GM23248 (cell line): Measurements from ENCODE around the gene FTL. TPM values are rescaled to one million over a fixed set of nuclear protein-coding genes. Genes with fewer than 3 reads are reported as not detected.
"Not testable (repeated sequence)": the region's sequence is repeated elsewhere in the genome, so short reads cannot be mapped to it uniquely, and the experiment has no call there.

Experiments used
- DNase-seq: peaks from one replicate; pipeline ENCODE4 v3.0.0-alpha.2; 2015
- H2AFZ ChIP-seq: fragments of 200-600 bp; sonication (generic); 2 replicates; pipeline ENCODE4 v1.6.1; 2016; ENCODE audit warnings: antibody characterized with exemption
- H3F3A ChIP-seq: fragments of 200-600 bp; sonication (generic); 2 replicates; pipeline ENCODE4 v1.6.1; 2016; ENCODE audit warnings: mild to moderate bottlenecking, antibody characterized with exemption, mixed run types; ENCODE audit not compliant: insufficient read depth
- H3K27ac ChIP-seq: fragments of 200-600 bp; sonication (generic); 2 replicates; pipeline ENCODE4 v1.5.1; 2016; ENCODE audit warnings: mild to moderate bottlenecking
- H3K27me3 ChIP-seq: fragments of 200-600 bp; sonication (generic); replicated peaks from 2 replicates; pipeline ENCODE4 v1.6.1; 2016; ENCODE audit warnings: mild to moderate bottlenecking; ENCODE audit not compliant: insufficient read depth
- H3K36me3 ChIP-seq: fragments of 200-600 bp; sonication (generic); 2 replicates; pipeline ENCODE4 v1.6.1; 2016; ENCODE audit warnings: low read depth, mild to moderate bottlenecking
- H3K4me1 ChIP-seq: fragments of 200-600 bp; sonication (generic); 2 replicates; pipeline ENCODE4 v1.6.1; 2016; ENCODE audit warnings: mild to moderate bottlenecking; ENCODE audit not compliant: insufficient read depth
- H3K4me2 ChIP-seq: fragments of 200-600 bp; sonication (generic); one replicate; pipeline ENCODE4 v1.6.1; 2016; ENCODE audit warnings: mild to moderate bottlenecking; ENCODE audit not compliant: unreplicated experiment
- H3K4me3 ChIP-seq: fragments of 200-600 bp; sonication (generic); 2 replicates; pipeline ENCODE4 v1.5.1; 2016; ENCODE audit warnings: mild to moderate bottlenecking
- H3K79me2 ChIP-seq: fragments of 200-600 bp; sonication (generic); 2 replicates; pipeline ENCODE4 v1.6.1; 2016; ENCODE audit warnings: mild to moderate bottlenecking; ENCODE audit not compliant: insufficient read depth
- H3K9ac ChIP-seq: fragments of 200-600 bp; sonication (generic); 2 replicates; pipeline ENCODE4 v1.6.1; 2016; ENCODE audit warnings: mild to moderate bottlenecking
- H3K9me2 ChIP-seq: fragments of 200-600 bp; sonication (generic); 2 replicates; pipeline ENCODE4 v1.6.1; 2016; ENCODE audit warnings: mixed run types, mild to moderate bottlenecking, moderate library complexity; ENCODE audit not compliant: insufficient read depth
- H3K9me3 ChIP-seq: fragments of 200-600 bp; sonication (generic); one replicate; pipeline ENCODE4 v1.6.1; 2017; ENCODE audit warnings: low read depth
- H4K20me1 ChIP-seq: fragments of 200-600 bp; sonication (generic); 2 replicates; pipeline ENCODE4 v1.6.0; 2016; ENCODE audit not compliant: insufficient read depth
- EZH2 ChIP-seq: fragments of 200-600 bp; sonication (generic); IDR thresholded peaks from 2 replicates; pipeline ENCODE4 v1.6.1; 2018; ENCODE audit warnings: antibody characterized with exemption, mild to moderate bottlenecking; ENCODE audit not compliant: insufficient read depth, poor library complexity, severe bottlenecking
- EZH2phosphoT487 ChIP-seq: fragments of 200-600 bp; sonication (generic); IDR thresholded peaks from 2 replicates; pipeline ENCODE4 v1.6.1; 2018; ENCODE audit warnings: antibody characterized with exemption, moderate library complexity, mild to moderate bottlenecking, low read depth; ENCODE audit not compliant: insufficient read depth
- WGBS, 2 experiments: methylation state at CpG; one replicate each; pipeline ENCODE4 v1.1.6; 2015 to 2017; ENCODE audit warnings: low lambda C conversion rate in 2 of 2, low coverage in 1 of 2; ENCODE audit errors: missing lambda C conversion rate in 2 of 2; 5-methylcytosine and 5-hydroxymethylcytosine counted together
- in situ Hi-C: fragments of 300-500 bp; cut with MboI; formaldehyde crosslinking; loops from 2 replicates; pipeline ENCODE4 v1.15.0; 2020
- polyA plus RNA-seq: library from polyadenylated mRNA; unstranded; fragments of >200 nt; fragmentation: Nextera tagmentation; extraction: Ambion mirVana; gene quantifications from 2 replicates; pipeline ENCODE4 v1.2.1, GENCODE V29; 2016
- total RNA-seq: library from RNA; depleted of rRNA; stranded (reverse); fragments of >200 nt; shearing (Covaris generic); gene quantifications from 2 replicates; pipeline ENCODE4 v1.2.3, GENCODE V29; 2014; rRNA removed

FTL gene
- total RNA-seq (2,276 and 2,848 TPM in 2 replicates), polyA plus RNA-seq (8,171 and 8,242 TPM in 2 replicates)

- Histone ChIP-seq H2AFZ (peak within 1 kb of the TSS; percentile 16), H3K27ac (peak within 1 kb of the TSS; percentile 97), H3K27me3 (no peaks in the 10 kb centered on the region), H3K9me3 (no peaks in the 10 kb centered on the region), H3K36me3 (peaks cover 26% of the 10 kb centered on the region; the same call in 1 of the 2 replicates), H3K4me3 (peak within 1 kb of the TSS; percentile 97), H3K79me2 (peaks cover 22% of the 10 kb centered on the region), H3K4me2 (peak within 1 kb of the TSS; percentile 98), H4K20me1 (peaks cover 12% of the 10 kb centered on the region; the same call in 1 of the 2 replicates), H3K9ac (peak within 1 kb of the TSS; percentile 95), H3K9me2 (no peaks in the 10 kb centered on the region), H3K4me1 (peaks cover 28% of the 10 kb centered on the region), H3F3A (peaks cover 60% of the 10 kb centered on the region)
- TF ChIP-seq EZH2phosphoT487 (no peak), EZH2 (no peak)
- WGBS, 2 experiments: 0 to 1% methylated on average over 44 to 52 of the region's 52 CpGs
- in situ Hi-C loops: no loop called here
- peak; percentile 95 for DNase-seq
Measured at GRCh38 chr19:48965040-48965805, at the start of gene FTL. Gene FTL, plus strand, starts transcription at chr19:48965309. Its CDS starts 199 bp downstream, at chr19:48965508.

GRCh38 chr19:48915757-48916156 lies 49.4 kb upstream of the FTL start:
- Histone ChIP-seq H3K4me3 (no peak overlapping the region), H3F3A (no peaks in the 10 kb centered on the region), H3K27me3 (no peaks in the 10 kb centered on the region), H3K9ac (no peak overlapping the region), H2AFZ (no peak overlapping the region), H3K27ac (no peak overlapping the region), H3K79me2 (no peaks in the 10 kb centered on the region), H3K4me1 (no peaks in the 10 kb centered on the region), H3K4me2 (no peak overlapping the region), H3K9me2 (no peaks in the 10 kb centered on the region), H3K36me3 (peaks cover 26% of the 10 kb centered on the region; the same call in 1 of the 2 replicates), H4K20me1 (no peaks in the 10 kb centered on the region), H3K9me3 (no peaks in the 10 kb centered on the region)
- 84% methylated on average over 8 of the region's 8 CpGs for WGBS, 2 experiments
- no peak for TF ChIP-seq EZH2phosphoT487
- TF ChIP-seq EZH2: no peak
- DNase-seq: no peak
- in situ Hi-C loops: no loop called here

GRCh38 chr19:48918071-48918470 lies 47.0 kb upstream of the FTL start:
- Histone ChIP-seq H3K79me2 (no peaks in the 10 kb centered on the region), H3K4me3 (no peak overlapping the region), H3F3A (no peaks in the 10 kb centered on the region), H3K9me2 (no peaks in the 10 kb centered on the region), H3K4me1 (no peaks in the 10 kb centered on the region), H3K36me3 (peaks cover 12% of the 10 kb centered on the region; the same call in 1 of the 2 replicates), H3K4me2 (no peak overlapping the region), H2AFZ (no peak overlapping the region), H3K9ac (no peak overlapping the region), H3K27me3 (no peaks in the 10 kb centered on the region), H4K20me1 (no peaks in the 10 kb centered on the region), H3K9me3 (no peaks in the 10 kb centered on the region), H3K27ac (no peak overlapping the region)
- no peak for DNase-seq
- TF ChIP-seq EZH2phosphoT487 (no peak), EZH2 (no peak)
- in situ Hi-C loops: no loop called here
- 97 to 98% methylated on average over 6 of the region's 6 CpGs for WGBS, 2 experiments

- Histone ChIP-seq H3K27ac (no peak overlapping the region), H3K9me2 (no peaks in the 10 kb centered on the region), H3K79me2 (no peaks in the 10 kb centered on the region), H3K9ac (no peak overlapping the region), H2AFZ (no peak overlapping the region), H4K20me1 (no peaks in the 10 kb centered on the region), H3K4me3 (no peak overlapping the region), H3K27me3 (no peaks in the 10 kb centered on the region), H3K4me1 (no peaks in the 10 kb centered on the region), H3K36me3 (peaks cover 12% of the 10 kb centered on the region; the same call in 1 of the 2 replicates), H3K9me3 (no peaks in the 10 kb centered on the region), H3F3A (no peaks in the 10 kb centered on the region), H3K4me2 (no peak overlapping the region)
- DNase-seq: peak; percentile 44
- 83 to 84% methylated on average over 18 of the region's 18 CpGs for WGBS, 2 experiments
- TF ChIP-seq EZH2: no peak
- no peak for TF ChIP-seq EZH2phosphoT487
- in situ Hi-C loops: no loop called here
Measured at GRCh38 chr19:48918801-48919247, 46.3 kb upstream of the FTL start.

GRCh38 chr19:48919271-48919670 lies 45.8 kb upstream of the FTL start:
- H3K4me1 ChIP-seq, DNase-seq, H3K79me2 ChIP-seq, H3F3A ChIP-seq, H2AFZ ChIP-seq, H3K9ac ChIP-seq, H3K4me3 ChIP-seq, H3K9me2 ChIP-seq, H4K20me1 ChIP-seq, in situ Hi-C loops, H3K4me2 ChIP-seq, H3K27me3 ChIP-seq, H3K27ac ChIP-seq, H3K9me3 ChIP-seq: not testable (repeated sequence)
- peaks cover 12% of the 10 kb centered on the region; the same call in 1 of the 2 replicates for H3K36me3 ChIP-seq
- 95 to 96% methylated on average over 8 of the region's 8 CpGs for WGBS, 2 experiments
